Hematopoietic multipotent progenitor cell treated with erythropoietin and hydrocortisone succinate and interleukin-3 and kit ligand, for 8 days (in vitro differentiated cells): ENCODE data around the gene TBC1D2.

Experiments used
- DNase-seq: peaks from one replicate; pipeline ENCODE4 v3.0.0-alpha.2; 2015

TBC1D2 gene

DNA sequence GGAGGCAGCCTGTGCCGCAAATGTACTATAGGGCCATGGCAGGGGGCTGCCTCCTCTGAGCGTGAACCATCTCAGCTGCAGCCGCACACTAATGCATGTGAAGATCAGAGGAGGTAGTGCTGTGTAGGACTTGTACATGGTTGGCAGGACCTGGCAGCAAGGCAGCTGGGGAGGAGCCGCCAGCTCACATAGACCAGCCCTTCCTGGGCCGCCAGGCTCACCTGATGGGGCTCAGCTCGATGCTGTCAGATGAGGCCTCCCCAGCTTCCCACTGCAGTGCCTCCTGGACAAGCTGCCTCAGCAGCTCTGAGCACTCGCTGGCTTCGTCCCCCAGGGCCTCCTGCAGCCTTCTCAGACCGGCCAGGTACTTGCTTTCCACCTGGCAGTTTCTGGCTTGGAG lies 45.0 kb downstream of the TBC1D2 start:
- DNase-seq, result no peak

DNA sequence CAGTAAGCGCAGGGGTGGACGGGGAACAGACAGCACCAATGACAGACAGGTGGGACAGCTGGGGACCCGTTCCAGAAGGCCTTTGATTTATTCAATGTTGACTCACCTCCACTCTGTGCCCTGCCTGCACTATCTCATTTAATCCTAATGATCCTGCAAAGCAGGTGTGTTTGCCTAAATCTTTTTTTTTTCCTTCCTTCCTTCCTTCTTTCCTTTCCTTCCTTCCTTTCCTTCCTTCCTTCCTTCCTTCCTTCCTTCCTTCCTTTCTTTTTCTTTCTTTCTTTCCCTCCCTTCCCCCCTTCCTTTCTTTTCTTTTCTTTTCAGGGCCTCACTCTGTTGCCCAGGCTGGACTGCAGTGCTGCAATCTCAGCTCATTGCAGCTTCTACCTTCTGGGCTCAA lies 45.9 kb downstream of the TBC1D2 start:
- DNase-seq, result no peak

DNA sequence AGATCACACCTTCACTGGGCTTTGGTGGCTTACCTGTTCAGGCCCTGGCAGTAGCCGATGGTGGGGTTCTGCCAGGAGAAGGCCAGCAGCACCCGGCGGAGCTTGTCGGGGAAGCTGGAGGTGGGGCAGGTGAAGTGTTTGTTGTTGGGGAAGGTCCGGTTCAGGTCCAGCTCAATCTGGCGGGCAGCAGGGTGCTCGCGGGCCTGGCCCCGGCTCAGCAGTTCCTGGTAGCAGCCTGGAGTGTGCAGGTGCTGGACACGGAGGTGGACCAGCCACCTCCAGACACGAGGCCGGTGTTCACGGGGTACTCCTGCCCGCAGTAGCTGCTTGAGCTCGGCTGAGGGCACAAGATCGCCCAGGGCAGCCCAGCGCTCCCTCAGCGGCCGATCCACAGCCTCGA lies 46.8 kb downstream of the TBC1D2 start:
- DNase-seq, result no peak

DNA sequence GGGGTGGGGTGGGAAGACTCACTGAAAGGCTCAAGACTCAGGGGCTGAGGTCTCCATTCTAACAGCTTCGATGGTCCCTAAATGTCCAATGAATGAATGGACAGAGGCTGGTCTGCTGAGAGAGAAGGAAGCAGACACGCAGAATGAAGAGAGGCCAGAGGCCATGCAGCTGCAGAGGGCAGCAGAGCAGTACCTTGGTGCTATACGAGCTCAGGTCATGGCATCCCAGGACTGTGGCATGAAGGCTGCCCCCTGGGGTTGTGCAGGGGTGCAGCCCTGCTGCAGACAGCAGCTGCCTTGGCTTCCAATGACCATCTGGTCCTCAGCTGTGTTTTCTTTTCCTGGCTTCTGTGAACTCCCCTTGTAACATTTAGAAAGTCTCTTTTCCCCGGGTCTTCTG lies 47.8 kb downstream of the TBC1D2 start:
- DNase-seq, result no peak

DNA sequence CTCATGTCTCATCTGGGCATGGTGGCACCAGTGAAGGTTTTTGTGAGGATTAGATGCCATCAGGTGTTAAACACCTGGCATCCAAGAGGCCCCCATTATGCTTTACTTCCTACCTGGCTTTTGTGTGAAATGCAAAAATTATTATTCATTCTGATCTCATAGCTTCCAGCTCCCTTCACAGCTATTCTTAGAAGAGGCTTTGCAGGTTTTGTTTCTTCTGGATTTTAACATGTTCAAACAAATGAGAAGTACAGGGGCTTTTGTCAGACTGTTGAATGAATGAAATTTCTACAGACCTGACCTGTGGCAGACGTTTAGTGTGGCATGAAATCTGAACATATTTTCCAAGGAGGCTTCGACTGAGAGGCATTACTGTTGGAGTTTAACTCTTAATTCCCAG lies 48.7 kb downstream of the TBC1D2 start:
- no peak for DNase-seq

DNA sequence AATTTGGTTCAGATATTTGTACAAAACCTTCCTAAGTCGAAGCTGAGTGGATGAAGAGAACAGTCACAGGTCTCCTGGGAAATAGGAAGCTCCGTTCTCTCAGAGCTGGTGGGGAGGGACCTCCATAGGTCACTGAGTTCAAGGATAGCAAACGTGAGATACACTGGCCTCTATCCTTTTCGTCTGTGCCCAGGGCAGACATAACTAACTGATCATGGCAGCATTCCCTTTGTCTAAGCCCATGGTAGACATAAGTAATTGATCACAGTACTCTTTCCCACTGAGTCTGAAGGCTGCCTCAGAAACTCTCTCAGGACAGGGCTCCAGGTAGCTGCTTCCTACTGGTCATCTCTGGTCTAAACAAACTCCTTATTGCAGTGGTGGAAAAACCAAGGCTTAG lies 50.8 kb downstream of the TBC1D2 start:
- no peak for DNase-seq

DNA sequence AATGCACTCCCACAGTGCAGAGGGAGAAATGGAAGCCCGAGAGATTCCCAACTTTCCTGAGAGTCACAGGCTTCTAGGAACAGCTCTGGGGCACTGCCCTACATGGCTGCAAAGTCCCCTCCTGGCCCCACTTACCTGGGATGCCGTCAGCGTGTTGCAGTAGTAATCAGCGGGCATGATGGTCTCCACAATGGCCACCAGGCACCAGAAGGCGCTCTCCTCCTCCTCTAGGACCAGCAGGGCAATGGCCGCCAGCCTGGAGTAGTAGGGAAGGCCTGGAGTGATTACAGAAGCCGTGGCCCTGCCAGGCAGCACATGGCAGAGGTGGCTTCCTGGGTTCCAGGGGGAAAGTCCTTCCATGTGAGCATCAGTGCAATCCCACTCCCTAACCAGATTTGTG lies 52.3 kb downstream of the TBC1D2 start:
- DNase-seq, result no peak

DNA sequence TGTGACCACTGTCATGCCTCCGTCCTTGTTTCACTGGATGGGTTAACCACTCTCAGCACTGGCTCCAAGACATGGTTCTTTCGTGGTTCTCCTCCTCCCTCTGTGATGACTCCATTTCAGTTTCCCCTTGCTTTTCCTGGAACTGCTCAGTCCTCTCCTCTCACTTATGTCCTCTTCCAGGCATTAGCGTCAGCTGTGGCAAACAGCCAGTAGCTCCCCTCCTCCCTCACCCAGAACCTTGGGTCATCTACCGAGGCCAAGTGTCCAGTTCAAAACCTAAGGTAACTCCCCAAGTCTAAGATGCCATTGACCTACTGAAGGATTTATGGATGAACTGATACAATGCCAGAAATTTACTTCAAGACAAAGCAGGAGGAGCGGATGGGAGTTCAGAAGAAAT lies 53.2 kb downstream of the TBC1D2 start:
- DNase-seq, result no peak

DNA sequence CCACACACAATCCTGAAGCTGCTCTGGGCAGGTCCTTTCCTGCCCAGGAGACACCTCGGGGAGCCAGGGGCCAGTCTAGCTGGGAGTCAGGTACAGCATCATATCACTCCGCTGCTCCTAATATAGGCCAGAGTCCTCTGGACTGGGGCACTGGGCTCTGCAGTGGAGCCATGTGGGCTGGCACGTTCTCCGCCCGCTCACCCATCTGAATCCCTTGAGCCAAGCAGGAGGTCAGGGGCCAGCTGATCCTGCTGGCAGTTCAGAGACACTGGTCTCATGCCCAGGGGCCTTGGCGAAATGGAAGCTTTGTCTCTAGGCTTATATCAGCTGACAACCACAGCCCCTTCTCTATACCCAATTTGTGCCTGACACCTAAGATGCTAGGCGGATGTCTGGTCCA lies 53.7 kb downstream of the TBC1D2 start:
- DNase-seq, result no peak

DNA sequence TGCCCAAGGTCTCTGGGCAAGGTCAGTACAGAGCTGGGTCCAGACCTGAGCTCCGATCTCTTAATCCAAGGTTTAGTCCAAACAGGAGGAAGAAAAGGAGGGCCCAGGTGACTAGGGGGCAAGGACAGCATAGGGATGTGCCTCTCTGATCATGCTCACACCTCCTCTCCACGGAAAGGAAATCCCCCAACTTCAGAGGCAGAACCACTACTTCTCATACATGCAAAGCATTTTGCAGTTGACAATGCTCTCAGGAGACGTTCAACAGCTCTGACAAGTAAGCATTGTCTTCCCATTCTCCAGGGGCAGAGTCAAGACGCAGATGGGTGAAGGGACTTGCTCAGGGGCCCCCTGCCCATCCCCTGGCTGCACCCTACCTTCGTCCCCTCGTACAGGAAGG lies 54.3 kb downstream of the TBC1D2 start:
- no peak for DNase-seq

DNA sequence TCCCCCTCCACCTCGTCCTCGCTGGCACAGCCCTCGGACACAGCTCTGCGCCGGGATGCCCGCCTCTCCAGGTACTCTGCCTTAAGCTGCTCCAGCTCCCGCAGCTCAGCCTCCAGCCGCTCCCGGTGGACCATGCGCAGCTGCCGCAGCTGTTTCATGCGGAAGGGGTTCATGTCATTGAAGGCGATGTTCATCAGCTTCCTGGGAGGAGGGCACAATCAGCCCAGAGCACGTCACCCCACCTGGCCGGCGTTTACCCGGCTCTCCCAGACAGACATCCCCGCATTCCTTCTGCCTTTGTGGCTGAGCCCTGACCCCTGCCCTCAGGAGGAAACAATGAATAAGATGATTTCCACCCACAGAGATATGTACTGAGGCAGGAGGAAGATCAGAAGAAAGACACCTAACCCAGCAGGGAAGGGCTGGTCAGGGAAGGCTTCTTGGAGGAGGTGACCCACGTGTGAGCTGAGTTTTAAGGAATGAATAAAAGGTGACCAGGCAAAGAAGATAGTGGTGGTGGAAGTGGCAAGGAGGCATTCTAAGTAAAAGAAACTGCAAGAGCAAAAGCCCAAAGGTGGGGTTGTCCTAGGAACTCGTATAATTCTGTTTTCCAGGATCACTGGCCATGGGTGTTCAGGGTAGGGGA lies 55.9 kb downstream of the TBC1D2 start:
- DNase-seq, result no peak

DNA sequence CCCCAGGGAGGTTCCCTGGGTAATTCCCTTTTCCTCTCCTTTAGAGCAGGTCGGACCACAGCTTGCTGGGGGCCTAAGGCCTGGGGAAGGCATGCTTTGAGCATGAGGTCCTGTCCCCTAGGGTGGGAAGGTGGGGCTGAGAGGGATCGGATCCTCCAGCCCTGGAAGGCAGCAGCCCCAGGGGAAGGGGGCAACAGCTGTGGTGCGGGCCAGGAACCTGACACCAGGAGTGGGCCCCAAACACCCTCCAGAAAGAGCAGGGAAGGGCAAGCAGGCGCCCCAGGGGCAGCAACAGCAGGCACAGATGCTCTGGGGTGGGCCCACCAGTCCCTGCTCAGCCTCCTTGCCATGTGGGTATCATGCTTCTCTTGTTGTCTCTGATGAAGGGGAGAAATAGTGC lies 59.8 kb downstream of the TBC1D2 start:
- DNase-seq, result no peak

DNA sequence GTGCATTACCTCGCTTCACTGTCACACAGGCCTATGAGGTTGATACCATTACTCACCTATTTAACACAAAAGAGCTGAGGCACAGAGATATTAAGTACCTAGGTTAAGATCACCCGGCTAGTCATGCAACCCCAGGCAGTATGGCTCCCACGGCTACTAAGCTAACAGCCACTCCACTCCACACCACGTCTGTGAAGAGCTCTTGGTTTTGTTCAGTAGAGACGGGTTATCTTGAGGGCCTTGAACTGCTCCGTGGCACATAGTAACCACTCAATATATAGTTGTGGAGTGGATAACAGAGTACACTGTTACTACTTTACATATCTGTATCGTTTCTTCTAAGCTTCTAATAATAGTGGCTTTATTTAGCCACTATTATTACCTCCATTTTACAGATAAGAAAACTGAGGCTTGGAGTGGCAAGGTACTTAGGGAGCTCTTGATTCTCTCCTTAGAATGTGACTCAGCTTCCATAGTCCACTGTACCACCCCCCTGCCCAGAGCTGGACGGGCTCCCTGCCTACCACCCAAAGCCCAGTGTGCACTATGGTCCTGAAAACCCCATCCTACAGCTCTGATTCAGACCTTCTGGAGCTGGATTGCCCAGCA lies 62.0 kb downstream of the TBC1D2 start:
- DNase-seq, result no peak

DNA sequence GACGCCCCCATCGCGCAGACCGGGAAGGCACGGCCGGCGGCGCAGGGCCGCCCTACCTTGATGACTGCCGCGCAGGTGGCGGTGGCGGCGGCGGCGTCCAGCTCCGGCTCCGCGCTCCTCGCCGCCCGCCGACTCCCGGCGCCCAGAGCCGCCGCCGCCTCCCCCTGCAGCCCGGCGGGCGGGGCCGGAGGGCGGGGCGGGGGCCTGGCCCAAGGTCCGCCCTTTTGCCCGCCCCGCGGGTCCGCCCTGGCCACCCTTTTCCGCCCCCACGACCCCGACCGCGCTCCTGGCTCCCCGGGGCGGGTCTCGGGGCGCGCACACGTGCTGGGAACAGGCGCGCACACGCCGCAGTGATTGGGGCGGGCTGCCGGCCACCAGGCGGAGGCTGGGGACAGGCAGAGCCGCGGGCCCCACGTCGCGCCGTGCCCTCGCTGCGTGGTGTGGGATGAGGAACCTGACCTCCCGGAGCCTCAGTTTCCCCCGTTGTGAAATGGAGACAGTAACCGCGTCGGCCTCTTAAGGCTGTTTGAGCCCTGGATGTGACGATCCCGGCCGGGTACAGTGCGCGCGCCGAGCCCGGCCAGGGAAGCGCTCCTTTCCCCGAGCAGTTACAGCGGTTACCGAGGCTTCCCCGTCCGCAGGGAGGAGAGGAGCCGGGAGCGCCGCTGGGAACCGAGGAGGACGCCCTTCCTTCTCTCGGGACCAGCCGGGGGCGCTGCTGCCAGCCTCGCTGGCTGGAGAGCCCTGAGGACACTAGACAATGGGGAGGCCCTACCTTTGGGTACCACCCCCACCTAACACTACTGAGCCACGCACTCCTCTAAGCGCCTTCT lies 62.7 kb downstream of the TBC1D2 start, which contains the start of gene CORO2A:
CORO2A (minus strand) TSS at position 135 of the 833 bp plus-strand sequence. CDS start 34,977 bp downstream, outside the sequence.
- DNase-seq, result peak; percentile 64

DNA sequence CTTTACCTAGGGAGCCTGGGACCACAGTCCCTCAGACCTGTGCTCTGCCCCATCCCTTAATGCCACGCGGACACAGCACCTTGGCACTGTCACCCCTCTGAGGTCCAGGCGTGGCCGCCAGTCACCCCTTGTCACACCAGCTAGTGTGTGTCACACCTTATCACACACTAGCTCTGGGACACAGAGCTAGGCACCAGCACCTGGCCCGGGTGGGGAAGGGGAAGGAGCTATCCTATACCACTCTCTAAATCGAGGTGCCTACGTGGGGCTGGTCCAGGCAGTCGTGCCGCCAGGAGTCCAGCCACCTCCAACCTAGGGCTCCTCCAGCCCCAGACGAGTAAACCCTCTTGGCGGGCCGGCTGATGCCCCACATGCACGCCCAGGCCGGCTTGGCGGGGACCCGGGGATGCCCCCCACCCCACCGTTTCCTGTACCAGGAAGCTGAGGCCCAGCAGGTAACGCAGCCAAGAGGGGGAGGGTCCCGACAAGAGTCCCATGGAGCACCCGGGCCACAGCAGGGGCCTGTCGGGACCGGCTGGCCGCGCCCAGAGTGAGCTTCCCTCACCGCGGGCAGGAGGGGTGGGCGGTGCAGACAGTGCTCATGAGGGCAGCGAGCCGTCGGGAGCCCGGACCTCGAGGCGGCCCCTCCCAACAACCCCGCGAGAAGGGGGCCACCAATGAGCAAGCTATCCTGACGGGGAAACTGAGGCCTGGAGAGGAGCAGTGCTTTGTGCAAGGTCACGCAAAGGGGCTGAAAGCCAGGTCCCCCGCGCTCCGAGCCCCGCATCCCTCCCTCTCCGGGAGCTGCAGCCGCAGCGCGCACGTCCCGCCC lies 63.6 kb downstream of the TBC1D2 start:
- DNase-seq, result no peak

DNA sequence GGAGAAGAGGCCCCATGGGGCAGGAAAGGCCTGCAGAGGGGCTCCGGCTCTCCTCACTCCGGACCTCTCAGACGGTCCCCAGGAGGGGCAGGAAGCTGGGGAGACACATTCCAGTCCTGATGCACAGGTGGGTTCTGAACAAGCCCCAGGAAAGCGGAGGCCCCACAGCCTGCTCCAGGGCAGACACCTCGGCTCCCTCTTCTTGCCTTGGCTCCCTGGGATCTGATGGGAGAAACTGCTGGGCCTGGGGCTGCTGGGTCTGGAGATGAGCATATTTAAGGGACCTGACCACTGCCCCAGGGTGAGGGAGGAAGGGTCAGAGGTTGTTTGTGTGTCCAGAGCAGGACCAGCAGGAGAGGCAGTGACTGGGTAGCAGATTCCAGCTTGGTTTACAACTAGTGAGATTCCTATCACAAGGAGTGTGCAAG lies 64.3 kb downstream of the TBC1D2 start:
- no peak for DNase-seq

DNA sequence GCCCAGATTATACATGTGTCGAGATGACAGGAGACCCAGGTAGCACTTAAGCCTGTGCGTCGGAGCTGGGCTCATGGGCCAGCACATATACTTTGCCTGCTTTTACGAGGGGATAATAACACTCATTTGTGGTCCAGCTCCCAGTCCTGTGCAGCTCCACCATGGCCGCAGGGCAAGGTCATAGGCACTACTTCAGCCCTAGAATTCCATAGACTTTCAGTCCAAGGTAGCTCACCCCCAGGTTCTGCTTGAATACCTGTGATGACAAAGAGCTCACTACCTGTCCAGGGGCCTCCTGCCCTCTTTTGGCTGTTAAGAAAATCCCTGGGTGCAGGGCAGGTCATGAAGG lies 64.7 kb downstream of the TBC1D2 start:
- DNase-seq, result no peak

DNA sequence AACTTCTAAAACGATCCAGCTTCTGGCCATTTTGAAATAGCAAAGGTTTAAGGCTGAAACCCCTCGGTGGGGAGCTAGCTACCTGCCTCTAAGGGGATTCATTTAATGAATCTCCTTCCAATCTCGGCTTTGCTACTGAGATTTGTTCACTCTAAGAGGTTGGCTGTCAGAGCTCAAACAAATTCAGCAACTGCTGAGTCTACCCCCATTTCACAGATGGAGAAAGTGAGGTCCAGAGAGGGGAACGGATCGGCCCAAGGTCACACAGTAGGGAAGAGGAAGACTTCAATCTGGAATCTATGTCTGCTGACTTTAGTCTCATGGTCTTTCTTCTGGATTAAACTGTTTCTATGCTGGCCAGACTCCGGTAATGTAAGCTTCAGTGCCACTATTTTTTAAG lies 66.0 kb downstream of the TBC1D2 start:
- no peak for DNase-seq

DNA sequence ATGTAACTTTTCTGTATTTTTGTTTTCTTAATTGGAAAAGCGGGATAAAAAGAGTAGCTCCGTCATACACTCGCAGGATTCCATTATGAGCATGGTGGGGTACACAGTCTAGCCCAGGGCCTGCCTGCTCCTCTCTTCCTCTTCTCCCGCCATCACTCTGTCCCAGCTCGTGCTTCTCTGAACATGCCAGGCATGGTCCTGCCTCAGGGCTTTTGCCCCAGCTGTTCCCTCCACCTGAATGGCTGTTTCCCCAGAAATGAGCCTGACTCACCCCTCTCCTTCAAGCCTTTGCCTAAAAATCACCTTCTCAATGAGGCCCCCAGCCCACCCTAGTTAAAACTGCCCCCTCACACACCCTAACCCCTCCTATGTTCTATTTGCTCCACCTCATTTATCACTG lies 67.5 kb downstream of the TBC1D2 start:
- no peak for DNase-seq

DNA sequence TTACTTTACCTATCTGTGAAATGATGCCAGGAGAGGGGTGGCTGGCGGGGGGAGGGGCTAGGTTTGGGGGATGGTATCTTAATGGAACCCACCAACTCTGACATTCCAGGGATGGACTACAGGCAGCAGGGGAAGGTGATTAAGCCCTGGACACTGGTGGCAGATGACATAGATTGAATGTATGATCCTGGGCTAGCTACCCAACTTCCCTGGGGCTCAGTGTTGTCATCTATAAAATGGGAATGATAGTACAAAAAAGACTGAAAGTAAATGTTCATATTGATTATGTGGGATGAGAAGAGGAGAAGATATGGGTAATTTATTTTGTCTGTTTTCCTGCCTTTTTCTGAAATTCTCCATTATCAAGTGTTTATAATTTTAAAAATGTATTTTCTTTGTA lies 69.2 kb downstream of the TBC1D2 start:
- no peak for DNase-seq

DNA sequence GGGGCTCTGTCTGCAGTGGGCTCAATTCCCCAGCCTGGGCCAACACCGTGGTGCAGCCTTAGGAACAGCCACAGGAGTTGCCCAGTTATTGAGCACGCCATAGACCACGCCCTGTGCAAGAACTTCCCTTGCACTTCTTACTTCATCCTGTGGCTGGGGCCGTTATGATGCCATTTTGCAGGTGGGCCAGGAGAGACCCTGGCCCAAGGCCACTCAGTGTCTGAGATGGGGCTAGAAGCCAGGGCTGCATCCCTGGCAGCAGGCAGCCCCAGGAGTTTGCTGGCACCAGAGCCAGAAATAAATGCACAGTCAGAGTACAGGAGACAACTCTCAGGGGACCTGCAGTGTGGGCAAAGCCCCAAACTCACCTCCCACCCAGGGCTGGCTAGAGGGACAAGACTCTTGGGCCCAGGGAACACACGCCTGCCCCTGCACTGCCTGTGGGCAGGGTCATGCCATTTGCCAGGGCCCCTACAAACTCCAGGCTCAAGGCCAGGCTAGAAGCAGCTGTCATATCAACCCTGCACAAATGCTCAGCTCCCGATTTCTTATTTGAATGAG lies 69.8 kb downstream of the TBC1D2 start:
- peak; percentile 58 for DNase-seq

DNA sequence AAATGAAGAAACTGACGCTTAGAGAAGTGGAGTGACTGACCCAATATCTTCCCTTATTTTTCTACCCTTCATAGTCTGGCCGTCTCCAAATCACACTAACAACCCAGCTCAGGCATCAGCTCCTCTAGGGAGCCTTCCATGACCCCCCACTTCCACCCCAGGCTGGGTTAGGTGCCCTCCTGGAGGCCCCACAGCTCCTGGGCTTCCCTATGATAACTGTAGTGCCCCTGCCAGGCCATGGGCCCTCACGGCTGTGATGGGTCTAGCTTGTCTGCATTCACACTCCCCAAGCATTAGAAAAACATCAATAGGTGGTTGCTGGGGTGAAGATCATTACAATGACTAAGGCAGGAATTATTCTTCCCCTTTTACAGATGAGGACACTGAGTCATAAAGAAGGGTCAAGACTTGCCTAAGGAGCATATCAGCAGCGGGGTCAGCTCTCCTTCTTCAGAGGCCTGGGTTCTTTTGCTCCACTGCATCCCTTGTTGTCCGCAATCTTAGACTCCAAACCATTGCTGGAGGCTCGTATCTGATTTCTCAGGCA lies 70.4 kb downstream of the TBC1D2 start:
- DNase-seq, result no peak

DNA sequence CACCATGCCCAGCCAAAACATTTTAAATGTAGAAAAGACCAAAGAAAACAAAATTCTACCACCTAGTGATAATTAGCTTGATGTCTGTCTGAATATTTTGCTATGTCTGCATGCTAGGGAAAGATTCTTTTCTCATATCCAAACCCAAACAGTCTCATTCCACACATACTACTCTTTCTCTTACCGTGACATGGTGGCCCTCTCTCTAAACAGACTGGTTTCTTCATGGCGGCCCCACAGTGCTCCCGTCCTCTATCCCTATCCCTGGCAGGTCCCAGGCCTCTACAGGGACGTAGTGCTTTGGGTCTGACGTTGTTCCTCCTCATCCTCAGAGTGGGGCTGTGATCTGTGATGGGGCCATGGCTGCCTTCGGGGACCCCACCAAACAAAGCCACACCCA lies 71.1 kb downstream of the TBC1D2 start:
- DNase-seq, result no peak
